ENCODE measurements around the gene NXN.
A peak's percentile ranks its signal among the peaks of the same experiment; 100 is the strongest.

The NXN gene

DNA sequence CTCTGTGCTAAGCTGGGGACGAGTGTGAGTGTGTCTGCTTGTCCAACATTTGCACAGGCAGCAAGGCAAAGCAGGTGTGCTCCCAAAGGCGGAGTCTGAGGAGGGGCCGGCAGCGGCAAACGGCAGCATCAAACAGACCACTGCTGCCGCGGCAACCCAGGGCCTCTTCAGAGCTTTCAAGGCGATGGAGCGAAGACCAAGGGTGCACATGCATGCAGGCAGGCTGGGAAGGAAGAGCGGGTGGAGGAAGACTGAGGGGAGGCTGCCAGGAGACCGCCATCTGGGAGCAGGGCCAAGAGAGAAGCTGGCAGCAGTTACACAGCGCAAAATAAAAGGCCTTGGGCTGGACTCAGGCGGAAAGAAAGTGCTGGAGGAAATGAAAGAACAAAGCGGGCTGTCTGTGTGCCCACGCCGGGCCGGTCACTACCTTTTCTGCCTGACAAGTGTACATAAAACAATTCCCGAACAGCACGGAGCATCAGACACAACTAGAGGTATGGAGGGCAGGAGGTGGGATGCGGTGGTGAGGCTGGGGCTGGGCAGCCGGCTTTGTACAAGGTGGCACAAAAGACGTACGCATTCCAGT, 25.9 kb upstream of the NXN start:
- Histone ChIP-seq H3K4me1 (ENCODE audit: insufficient read depth, insufficient read length) (peaks cover 22% of the 10 kb centered on the region), H3K9ac (ENCODE audit: insufficient read length, low read depth) (no peak overlapping the region), H3K4me3 (ENCODE audit: insufficient read length, low read depth) (no peak overlapping the region), H3K9me3 (ENCODE audit: insufficient read depth, low read length) (no peaks in the 10 kb centered on the region), H3K27me3 (ENCODE audit: insufficient read depth, insufficient read length) (no peaks in the 10 kb centered on the region), H3K36me3 (ENCODE audit: insufficient read depth, insufficient read length, low read length) (peaks cover 88% of the 10 kb centered on the region)
- TF ChIP-seq YY1 (IDR thresholded peaks at IDR 0.05; ENCODE audit: insufficient read depth, insufficient read length) (no peak), SUZ12 (IDR thresholded peaks at IDR 0.05; ENCODE audit: extremely low read depth, insufficient read depth, insufficient read length) (no peak), ZNF274 (IDR thresholded peaks at IDR 0.05; ENCODE audit: low read depth, low read length) (no peak)
- no peak for DNase-seq (ENCODE audit: low read depth, low spot score)

GRCh38 chr17:1004769-1005295, 25.3 kb upstream of the NXN start:
- Histone ChIP-seq H3K4me1 (ENCODE audit: insufficient read depth, insufficient read length) (peaks cover 22% of the 10 kb centered on the region), H3K9me3 (ENCODE audit: insufficient read depth, low read length) (no peaks in the 10 kb centered on the region), H3K4me3 (ENCODE audit: insufficient read length, low read depth) (no peak overlapping the region), H3K27me3 (ENCODE audit: insufficient read depth, insufficient read length) (no peaks in the 10 kb centered on the region), H3K36me3 (ENCODE audit: insufficient read depth, insufficient read length, low read length) (peaks cover 86% of the 10 kb centered on the region), H3K9ac (ENCODE audit: insufficient read length, low read depth) (peak overlapping the region; percentile 17)
- no peak for TF ChIP-seq YY1 (IDR thresholded peaks at IDR 0.05; ENCODE audit: insufficient read depth, insufficient read length)
- no peak for TF ChIP-seq ZNF274 (IDR thresholded peaks at IDR 0.05; ENCODE audit: low read depth, low read length)
- TF ChIP-seq SUZ12 (IDR thresholded peaks at IDR 0.05; ENCODE audit: extremely low read depth, insufficient read depth, insufficient read length) = no peak
- no peak for DNase-seq (ENCODE audit: low read depth, low spot score)

GRCh38 chr17:1003972-1004768, 24.6 kb upstream of the NXN start:
- Histone ChIP-seq H3K4me1 (ENCODE audit: insufficient read depth, insufficient read length) (peaks cover 22% of the 10 kb centered on the region), H3K9me3 (ENCODE audit: insufficient read depth, low read length) (no peaks in the 10 kb centered on the region), H3K36me3 (ENCODE audit: insufficient read depth, insufficient read length, low read length) (peaks cover 85% of the 10 kb centered on the region), H3K27me3 (ENCODE audit: insufficient read depth, insufficient read length) (no peaks in the 10 kb centered on the region), H3K4me3 (ENCODE audit: insufficient read length, low read depth) (no peak overlapping the region), H3K9ac (ENCODE audit: insufficient read length, low read depth) (peak overlapping the region; percentile 17)
- TF ChIP-seq YY1 (IDR thresholded peaks at IDR 0.05; ENCODE audit: insufficient read depth, insufficient read length) (no peak), ZNF274 (IDR thresholded peaks at IDR 0.05; ENCODE audit: low read depth, low read length) (no peak), SUZ12 (IDR thresholded peaks at IDR 0.05; ENCODE audit: extremely low read depth, insufficient read depth, insufficient read length) (no peak)
- no peak for DNase-seq (ENCODE audit: low read depth, low spot score)

- Histone ChIP-seq H3K9ac (ENCODE audit: insufficient read length, low read depth) (no peak overlapping the region), H3K9me3 (ENCODE audit: insufficient read depth, low read length) (no peaks in the 10 kb centered on the region), H3K4me1 (ENCODE audit: insufficient read depth, insufficient read length) (peaks cover 23% of the 10 kb centered on the region), H3K4me3 (ENCODE audit: insufficient read length, low read depth) (no peak overlapping the region), H3K27me3 (ENCODE audit: insufficient read depth, insufficient read length) (no peaks in the 10 kb centered on the region), H3K36me3 (ENCODE audit: insufficient read depth, insufficient read length, low read length) (peaks cover 89% of the 10 kb centered on the region)
- TF ChIP-seq YY1 (IDR thresholded peaks at IDR 0.05; ENCODE audit: insufficient read depth, insufficient read length) = no peak
- no peak for TF ChIP-seq ZNF274 (IDR thresholded peaks at IDR 0.05; ENCODE audit: low read depth, low read length)
- TF ChIP-seq SUZ12 (IDR thresholded peaks at IDR 0.05; ENCODE audit: extremely low read depth, insufficient read depth, insufficient read length) = no peak
- no peak for DNase-seq (ENCODE audit: low read depth, low spot score)
Observed at GRCh38 chr17:1003633-1003971, 24.0 kb upstream of the NXN start.

- H3K9ac ChIP-seq (ENCODE audit: insufficient read length, low read depth) = no peak overlapping the region
- no peak for TF ChIP-seq ZNF274 (IDR thresholded peaks at IDR 0.05; ENCODE audit: low read depth, low read length)
- no peak for TF ChIP-seq YY1 (IDR thresholded peaks at IDR 0.05; ENCODE audit: insufficient read depth, insufficient read length)
- no peak for TF ChIP-seq SUZ12 (IDR thresholded peaks at IDR 0.05; ENCODE audit: extremely low read depth, insufficient read depth, insufficient read length)
- DNase-seq (ENCODE audit: low read depth, low spot score) = no peak
- no peak overlapping the region for H3K4me3 ChIP-seq (ENCODE audit: insufficient read length, low read depth)
- H3K36me3 ChIP-seq (ENCODE audit: insufficient read depth, insufficient read length, low read length) = peaks cover 88% of the 10 kb centered on the region
- H3K27me3 ChIP-seq (ENCODE audit: insufficient read depth, insufficient read length) = no peaks in the 10 kb centered on the region
- peaks cover 25% of the 10 kb centered on the region for H3K4me1 ChIP-seq (ENCODE audit: insufficient read depth, insufficient read length)
- no peaks in the 10 kb centered on the region for H3K9me3 ChIP-seq (ENCODE audit: insufficient read depth, low read length)
Observed at GRCh38 chr17:1002771-1003555, 23.4 kb upstream of the NXN start.

- Histone ChIP-seq H3K27me3 (ENCODE audit: insufficient read depth, insufficient read length) (no peaks in the 10 kb centered on the region), H3K36me3 (ENCODE audit: insufficient read depth, insufficient read length, low read length) (peaks cover 83% of the 10 kb centered on the region), H3K4me1 (ENCODE audit: insufficient read depth, insufficient read length) (peaks cover 25% of the 10 kb centered on the region), H3K9me3 (ENCODE audit: insufficient read depth, low read length) (no peaks in the 10 kb centered on the region), H3K9ac (ENCODE audit: insufficient read length, low read depth) (no peak overlapping the region), H3K4me3 (ENCODE audit: insufficient read length, low read depth) (no peak overlapping the region)
- no peak for TF ChIP-seq YY1 (IDR thresholded peaks at IDR 0.05; ENCODE audit: insufficient read depth, insufficient read length)
- no peak for TF ChIP-seq ZNF274 (IDR thresholded peaks at IDR 0.05; ENCODE audit: low read depth, low read length)
- no peak for DNase-seq (ENCODE audit: low read depth, low spot score)
Observed at GRCh38 chr17:1002412-1002753, 22.8 kb upstream of the NXN start.

Data from NT2/D1 (cell line).